ENCODE results near the gene CCDC192. TPM values are rescaled to one million over a fixed set of nuclear protein-coding genes. Genes with fewer than 3 reads are reported as not detected.
"Not testable (repeated sequence)": the region's sequence is repeated elsewhere in the genome, so short reads cannot be mapped to it uniquely, and the experiment has no call there.

CCDC192 gene
- total RNA-seq, 1 experiment from 2014 or later = 0.24 TPM

DNA sequence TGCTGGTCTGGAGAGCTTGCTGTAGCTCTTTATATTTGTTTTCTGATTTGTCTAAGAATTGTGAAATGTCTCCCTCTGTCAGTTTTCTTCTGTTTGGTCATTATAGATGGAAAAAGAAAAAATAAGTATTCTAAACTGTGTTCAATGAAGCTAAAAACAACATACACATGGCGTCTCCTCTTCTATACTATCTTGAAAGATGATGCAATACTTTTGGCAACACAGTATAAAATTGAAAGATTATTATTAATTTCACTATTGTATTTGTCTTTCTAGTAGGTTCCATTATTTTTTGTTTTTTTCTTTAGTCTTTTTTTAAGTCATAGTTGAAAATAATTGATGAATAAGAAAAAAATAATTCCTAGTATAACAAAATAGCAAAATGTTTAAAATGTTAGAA, 22.5 kb downstream of the CCDC192 start:
- H3K36me3 ChIP-seq (replicated peaks; ENCODE audit: control insufficient read depth, insufficient read depth, low read length) = no peaks in the 10 kb centered on the region

DNA sequence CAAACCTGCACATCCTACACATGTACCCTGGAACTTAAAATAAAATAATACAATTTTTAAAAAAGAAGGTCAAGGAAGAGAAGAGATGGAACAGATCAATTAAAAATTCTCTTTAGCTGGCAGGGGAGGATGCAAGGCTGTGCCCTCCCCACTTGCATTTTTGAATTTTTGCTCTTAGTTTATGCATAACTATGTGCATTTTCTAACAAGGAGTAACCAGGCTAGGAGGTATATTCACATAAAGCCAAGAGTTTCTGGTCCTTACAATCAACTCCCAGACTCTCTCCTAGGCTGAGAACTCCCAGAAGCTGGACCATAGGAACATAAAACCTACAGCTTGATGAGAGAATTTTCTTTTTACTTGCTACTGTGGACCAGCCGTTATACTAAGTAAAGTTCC, 29.8 kb downstream of the CCDC192 start:
- no peaks in the 10 kb centered on the region for H3K27me3 ChIP-seq (ENCODE audit: control insufficient read depth, insufficient read depth, low read length)
- no peaks in the 10 kb centered on the region for H3K36me3 ChIP-seq (replicated peaks; ENCODE audit: control insufficient read depth, insufficient read depth, low read length)
- no peak overlapping the region for H3K4me3 ChIP-seq (ENCODE audit: insufficient read depth, low read depth, low read length)
- DNase-seq = no peak

More for the DNA sequence above, 22.5 kb downstream of the CCDC192 start:
- Histone ChIP-seq H3K4me3 (ENCODE audit: insufficient read depth, low read depth, low read length) (no peak overlapping the region), H3K27me3 (ENCODE audit: control insufficient read depth, insufficient read depth, low read length) (no peaks in the 10 kb centered on the region)
- no peak for DNase-seq

DNA sequence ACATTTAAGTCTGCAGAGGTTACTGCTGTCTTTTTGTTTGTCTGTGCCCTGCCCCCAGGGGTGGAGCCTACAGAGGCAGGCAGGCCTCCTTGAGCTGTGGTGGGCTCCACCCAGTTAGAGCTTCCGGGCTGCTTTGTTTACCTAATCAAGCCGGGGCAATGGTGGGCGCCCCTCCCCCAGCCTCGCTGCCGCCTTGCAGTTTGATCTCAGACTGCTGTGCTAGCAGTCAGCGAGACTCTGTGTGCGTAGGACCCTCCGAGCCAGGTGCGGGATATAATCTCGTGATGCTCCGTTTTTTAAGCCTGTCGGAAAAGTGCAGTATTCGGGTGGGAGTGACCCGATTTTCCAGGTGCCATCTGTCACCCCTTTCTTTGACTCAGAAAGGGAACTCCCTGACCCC, 36.2 kb downstream of the CCDC192 start:
- H3K4me3 ChIP-seq (ENCODE audit: insufficient read depth, low read depth, low read length) = peak overlapping the region; percentile 27
- not testable (repeated sequence) for H3K36me3 ChIP-seq (replicated peaks; ENCODE audit: control insufficient read depth, insufficient read depth, low read length); DNase-seq; H3K27me3 ChIP-seq (ENCODE audit: control insufficient read depth, insufficient read depth, low read length)

DNA sequence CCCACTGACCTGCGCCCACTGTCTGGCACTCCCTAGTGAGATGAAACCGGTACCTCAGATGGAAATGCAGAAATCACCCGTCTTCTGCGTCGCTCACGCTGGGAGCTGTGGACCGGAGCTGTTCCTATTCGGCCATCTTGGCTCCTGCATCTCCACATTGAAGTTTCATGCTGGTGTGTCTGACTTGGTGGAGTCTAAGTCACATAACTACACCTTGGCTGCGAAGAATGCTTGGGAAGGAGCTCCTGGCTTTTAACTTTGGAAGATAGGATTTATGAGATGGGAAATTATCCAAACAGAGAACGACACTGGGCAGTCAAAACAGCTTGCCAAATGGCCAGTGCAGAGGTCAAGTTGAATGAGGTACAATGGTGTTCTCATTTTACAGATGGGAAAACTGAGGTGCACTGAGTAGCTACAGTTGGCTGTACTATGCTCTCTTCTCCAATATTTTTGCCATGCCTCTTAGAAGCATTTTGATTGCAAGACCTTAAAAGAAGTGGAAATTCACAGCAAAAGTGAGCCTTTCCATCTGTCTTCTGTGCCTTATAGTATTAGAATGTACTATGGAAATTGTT, 36.7 kb downstream of the CCDC192 start:
- Histone ChIP-seq H3K4me3 (ENCODE audit: insufficient read depth, low read depth, low read length) (peak overlapping the region; percentile 27), H3K27me3 (ENCODE audit: control insufficient read depth, insufficient read depth, low read length) (no peaks in the 10 kb centered on the region; the same call in 1 of the 2 replicates), H3K36me3 (replicated peaks; ENCODE audit: control insufficient read depth, insufficient read depth, low read length) (no peaks in the 10 kb centered on the region)
- DNase-seq = no peak

DNA sequence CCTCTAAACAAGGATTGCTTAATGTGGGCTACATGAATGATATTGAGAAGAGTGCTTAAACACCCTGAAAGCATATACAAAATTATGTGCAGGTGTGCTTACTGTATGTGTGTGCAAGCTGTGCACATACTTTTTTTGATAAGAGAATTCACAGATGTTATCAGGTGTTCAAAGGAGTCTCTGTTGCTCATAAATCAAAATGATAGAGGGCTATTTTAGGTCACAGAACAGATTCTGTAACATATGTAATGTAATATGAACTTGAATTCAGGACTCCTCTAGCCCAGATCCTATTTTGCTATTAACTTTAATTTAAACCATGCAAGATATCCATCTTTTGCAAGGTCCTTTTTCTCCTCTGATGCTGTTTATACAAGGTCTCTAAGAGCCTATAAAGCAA, 38.2 kb downstream of the CCDC192 start:
- no peaks in the 10 kb centered on the region for H3K36me3 ChIP-seq (replicated peaks; ENCODE audit: control insufficient read depth, insufficient read depth, low read length)
- no peak for DNase-seq

DNA sequence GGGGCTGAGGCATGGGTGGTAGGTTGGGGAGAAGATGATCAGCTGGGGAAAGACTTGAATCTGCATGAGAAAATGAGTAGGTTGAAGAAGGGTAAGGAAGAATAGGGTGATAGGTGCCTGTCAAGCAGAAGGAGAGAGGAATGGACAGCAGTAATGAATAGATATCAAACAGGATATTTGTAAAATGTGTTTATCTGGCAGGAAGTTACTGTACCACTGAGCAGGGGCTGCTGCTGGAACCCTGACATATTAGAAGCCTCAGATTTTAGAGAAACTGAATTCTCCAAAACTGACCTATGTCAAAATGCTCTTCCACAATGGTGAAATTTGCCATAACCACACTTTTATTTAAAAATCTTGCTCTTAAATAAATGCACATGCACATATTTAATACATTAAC, 41.0 kb downstream of the CCDC192 start:
- no peaks in the 10 kb centered on the region; the same call in 1 of the 2 replicates for H3K27me3 ChIP-seq (ENCODE audit: control insufficient read depth, insufficient read depth, low read length)
- DNase-seq = no peak
- no peaks in the 10 kb centered on the region for H3K36me3 ChIP-seq (replicated peaks; ENCODE audit: control insufficient read depth, insufficient read depth, low read length)
- no peak overlapping the region for H3K4me3 ChIP-seq (ENCODE audit: insufficient read depth, low read depth, low read length)

More for the DNA sequence above, 38.2 kb downstream of the CCDC192 start:
- no peaks in the 10 kb centered on the region; the same call in 1 of the 2 replicates for H3K27me3 ChIP-seq (ENCODE audit: control insufficient read depth, insufficient read depth, low read length)
- H3K4me3 ChIP-seq (ENCODE audit: insufficient read depth, low read depth, low read length) = no peak overlapping the region

DNA sequence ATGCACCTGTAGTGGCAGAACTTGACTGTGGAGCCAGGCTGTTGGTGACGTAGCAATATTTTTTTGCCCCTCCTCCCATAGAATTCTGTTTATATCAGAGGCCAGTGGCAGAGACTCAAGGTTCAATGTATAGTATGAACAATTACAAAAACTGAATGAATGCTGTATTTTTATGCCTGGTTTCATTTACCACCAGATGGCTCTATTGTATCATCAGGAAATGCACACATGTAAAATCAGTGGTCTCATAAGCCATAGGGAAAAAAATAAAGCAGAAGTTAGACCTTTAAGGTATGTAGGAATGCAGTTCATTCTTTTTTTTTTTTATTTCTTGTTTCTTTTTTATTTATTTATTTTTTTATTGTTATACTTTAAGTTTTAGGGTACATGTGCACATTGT, 43.6 kb downstream of the CCDC192 start:
- no peak for DNase-seq
- H3K36me3 ChIP-seq (replicated peaks; ENCODE audit: control insufficient read depth, insufficient read depth, low read length) = no peaks in the 10 kb centered on the region

DNA sequence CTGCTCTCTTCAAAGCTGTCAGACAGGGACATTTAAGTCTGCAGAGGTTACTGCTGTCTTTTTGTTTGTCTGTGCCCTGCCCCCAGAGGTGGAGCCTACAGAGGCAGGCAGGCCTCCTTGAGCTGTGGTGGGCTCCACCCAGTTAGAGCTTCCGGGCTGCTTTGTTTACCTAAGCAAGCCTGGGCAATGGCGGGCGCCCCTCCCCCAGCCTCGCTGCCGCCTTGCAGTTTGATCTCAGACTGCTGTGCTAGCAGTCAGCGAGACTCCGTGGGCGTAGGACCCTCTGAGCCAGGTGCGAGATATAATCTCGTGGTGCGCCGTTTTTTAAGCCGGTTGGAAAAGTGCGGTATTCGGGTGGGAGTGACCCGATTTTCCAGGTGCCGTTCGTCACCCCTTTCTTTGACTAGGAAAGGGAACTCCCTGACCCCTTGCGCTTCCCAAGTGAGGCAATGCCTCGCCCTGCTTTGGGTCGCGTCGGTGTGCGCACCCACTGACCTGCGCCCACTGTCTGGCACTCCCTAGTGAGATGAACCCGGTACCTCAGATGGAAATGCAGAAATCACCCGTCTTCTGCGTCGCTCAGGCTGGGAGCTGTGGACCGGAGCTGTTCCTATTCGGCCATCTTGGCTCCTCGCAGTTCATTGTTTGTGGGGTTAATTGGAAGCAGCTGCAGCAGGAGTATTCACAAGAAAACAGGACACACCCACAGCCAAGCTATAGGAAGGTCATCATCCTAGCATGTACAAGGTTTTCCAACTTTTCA, 49.5 kb downstream of the CCDC192 start:
- not testable (repeated sequence) for DNase-seq; H3K36me3 ChIP-seq (replicated peaks; ENCODE audit: control insufficient read depth, insufficient read depth, low read length); H3K27me3 ChIP-seq (ENCODE audit: control insufficient read depth, insufficient read depth, low read length)
- H3K4me3 ChIP-seq (ENCODE audit: insufficient read depth, low read depth, low read length) = peak overlapping the region; percentile 27

More for the DNA sequence above, 43.6 kb downstream of the CCDC192 start:
- H3K27me3 ChIP-seq (ENCODE audit: control insufficient read depth, insufficient read depth, low read length) = no peaks in the 10 kb centered on the region
- no peak overlapping the region for H3K4me3 ChIP-seq (ENCODE audit: insufficient read depth, low read depth, low read length)

DNA sequence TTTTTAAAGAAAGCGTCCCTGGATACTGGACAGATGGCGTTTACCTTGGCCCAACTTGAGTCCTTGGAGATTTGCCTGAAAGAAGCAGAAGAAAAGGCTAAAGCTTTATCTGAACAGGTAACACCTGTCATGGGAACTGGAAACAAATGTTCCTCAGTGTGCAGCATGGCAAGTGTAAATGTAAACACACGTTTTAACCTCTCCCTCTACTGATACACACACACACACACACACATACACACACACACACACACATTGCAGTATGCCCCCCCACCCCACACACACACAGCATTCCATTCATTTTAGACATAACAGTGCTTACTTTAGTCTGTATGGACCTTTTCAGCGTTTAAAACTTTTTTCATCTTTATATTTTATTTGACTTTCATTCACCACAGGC, 51.1 kb downstream of the CCDC192 start:
- no peaks in the 10 kb centered on the region for H3K36me3 ChIP-seq (replicated peaks; ENCODE audit: control insufficient read depth, insufficient read depth, low read length)

DNA sequence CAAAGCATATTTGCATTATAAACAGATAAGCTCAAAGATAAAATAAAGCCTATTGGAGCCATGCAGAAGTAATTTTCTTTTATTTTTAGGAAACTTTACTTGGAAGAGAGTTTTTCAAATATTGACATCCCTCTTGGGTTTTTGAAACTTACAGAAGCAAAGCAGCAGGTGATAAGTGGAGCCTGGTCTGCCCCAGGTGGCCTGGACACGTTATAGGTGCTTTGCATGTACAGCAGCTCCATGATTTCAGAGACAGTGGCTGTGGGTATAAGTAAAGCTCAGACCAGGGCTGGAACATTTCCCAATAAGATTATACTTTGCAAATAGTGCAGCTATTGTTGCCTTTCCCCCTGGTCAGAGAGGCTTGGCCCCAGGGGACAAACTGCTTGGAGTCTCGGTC, 51.5 kb downstream of the CCDC192 start:
- no peak for DNase-seq
- no peak overlapping the region for H3K4me3 ChIP-seq (ENCODE audit: insufficient read depth, low read depth, low read length)
- H3K27me3 ChIP-seq (ENCODE audit: control insufficient read depth, insufficient read depth, low read length) = no peaks in the 10 kb centered on the region
- H3K36me3 ChIP-seq (replicated peaks; ENCODE audit: control insufficient read depth, insufficient read depth, low read length) = no peaks in the 10 kb centered on the region

More for the DNA sequence above, 51.1 kb downstream of the CCDC192 start:
- Histone ChIP-seq H3K4me3 (ENCODE audit: insufficient read depth, low read depth, low read length) (no peak overlapping the region), H3K27me3 (ENCODE audit: control insufficient read depth, insufficient read depth, low read length) (no peaks in the 10 kb centered on the region)
- no peak for DNase-seq

DNA sequence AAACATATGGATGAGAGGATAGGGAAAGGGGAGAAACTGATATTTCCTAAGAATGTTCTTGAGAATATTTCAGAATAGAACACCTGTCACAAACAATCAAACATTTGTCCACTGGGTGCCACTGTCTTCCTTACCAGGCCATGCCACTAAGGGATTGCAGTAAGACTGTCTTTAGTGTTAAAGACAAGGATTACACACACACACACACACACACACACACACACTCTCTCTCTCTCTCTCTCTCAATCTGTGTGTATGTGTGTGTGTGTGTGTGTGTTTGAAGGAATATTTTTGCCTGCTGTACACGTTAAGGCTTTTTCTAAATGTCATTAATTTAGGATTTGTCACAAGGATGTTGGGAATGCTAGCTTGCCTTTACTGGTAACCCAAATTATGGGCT, 54.4 kb downstream of the CCDC192 start:
- Histone ChIP-seq H3K4me3 (ENCODE audit: insufficient read depth, low read depth, low read length) (no peak overlapping the region), H3K36me3 (replicated peaks; ENCODE audit: control insufficient read depth, insufficient read depth, low read length) (no peaks in the 10 kb centered on the region), H3K27me3 (ENCODE audit: control insufficient read depth, insufficient read depth, low read length) (no peaks in the 10 kb centered on the region)
- peak; percentile 43 for DNase-seq

DNA sequence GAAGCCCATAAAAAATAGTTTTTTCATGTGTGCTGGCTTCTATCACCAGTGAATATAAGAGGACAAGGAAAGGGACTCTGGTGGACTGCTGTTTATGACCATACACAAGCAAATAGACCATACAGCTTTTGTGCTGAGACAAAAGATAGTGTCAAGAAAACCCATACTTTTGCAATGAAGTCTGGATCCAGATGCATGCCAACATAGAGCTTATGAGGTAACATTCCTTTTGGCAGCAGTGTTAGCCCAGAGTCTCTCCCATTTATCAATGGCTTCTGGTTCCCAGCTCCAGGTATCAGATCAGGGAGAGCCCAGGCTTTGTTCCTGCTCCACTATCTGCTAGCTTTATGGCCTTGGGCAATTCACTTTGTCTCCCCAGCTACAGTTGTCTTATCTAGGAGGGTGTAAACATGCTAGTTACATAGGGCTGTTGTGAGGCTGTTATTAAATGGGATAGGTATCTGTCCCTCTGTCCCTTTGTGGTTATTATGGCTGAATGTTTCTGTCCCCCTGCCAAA, 55.6 kb downstream of the CCDC192 start:
- DNase-seq = no peak
- Histone ChIP-seq H3K4me3 (ENCODE audit: insufficient read depth, low read depth, low read length) (no peak overlapping the region), H3K27me3 (ENCODE audit: control insufficient read depth, insufficient read depth, low read length) (no peaks in the 10 kb centered on the region), H3K36me3 (replicated peaks; ENCODE audit: control insufficient read depth, insufficient read depth, low read length) (no peaks in the 10 kb centered on the region)

DNA sequence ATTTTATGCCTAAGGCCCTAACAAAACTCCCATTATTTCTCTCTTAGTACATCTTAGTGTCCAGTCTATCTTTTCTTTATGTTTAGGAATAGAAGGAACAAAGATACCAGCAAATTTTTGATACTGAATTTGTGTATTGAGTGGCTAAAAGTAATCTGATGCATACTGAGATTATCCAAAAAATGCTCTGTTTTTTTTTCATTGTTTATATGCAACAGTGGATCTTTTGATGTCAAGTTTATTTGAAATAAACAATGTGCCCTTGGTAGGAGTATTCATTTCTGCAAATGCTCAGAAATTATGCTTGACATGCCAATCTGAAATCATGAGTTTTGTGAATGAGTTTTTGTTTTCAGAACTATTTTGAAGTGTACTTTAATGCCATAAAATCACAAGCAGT, 58.7 kb downstream of the CCDC192 start:
- Histone ChIP-seq H3K36me3 (replicated peaks; ENCODE audit: control insufficient read depth, insufficient read depth, low read length) (no peaks in the 10 kb centered on the region), H3K27me3 (ENCODE audit: control insufficient read depth, insufficient read depth, low read length) (no peaks in the 10 kb centered on the region), H3K4me3 (ENCODE audit: insufficient read depth, low read depth, low read length) (no peak overlapping the region)
- no peak for DNase-seq

DNA sequence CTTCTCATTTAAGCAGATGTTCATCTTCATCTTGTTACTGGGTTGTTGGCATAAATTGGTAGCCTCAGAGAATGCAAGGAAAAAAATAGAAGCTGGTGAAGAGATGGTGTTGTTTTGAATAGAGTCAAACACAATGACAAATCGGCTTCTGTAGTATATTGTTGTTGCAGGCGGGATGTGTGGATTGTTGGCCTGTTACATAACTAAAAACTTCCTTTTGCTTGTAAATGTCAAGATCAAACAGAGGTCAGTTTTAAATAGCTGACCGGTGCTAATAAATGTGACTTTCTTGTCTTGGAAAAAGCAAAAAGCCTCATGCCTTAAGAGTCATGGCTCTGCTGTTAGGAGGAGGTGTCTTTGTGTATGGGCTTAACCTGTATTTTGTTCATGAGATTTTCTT, 59.2 kb downstream of the CCDC192 start:
- no peak overlapping the region for H3K4me3 ChIP-seq (ENCODE audit: insufficient read depth, low read depth, low read length)
- no peaks in the 10 kb centered on the region for H3K36me3 ChIP-seq (replicated peaks; ENCODE audit: control insufficient read depth, insufficient read depth, low read length)
- no peaks in the 10 kb centered on the region for H3K27me3 ChIP-seq (ENCODE audit: control insufficient read depth, insufficient read depth, low read length)
- DNase-seq = no peak

DNA sequence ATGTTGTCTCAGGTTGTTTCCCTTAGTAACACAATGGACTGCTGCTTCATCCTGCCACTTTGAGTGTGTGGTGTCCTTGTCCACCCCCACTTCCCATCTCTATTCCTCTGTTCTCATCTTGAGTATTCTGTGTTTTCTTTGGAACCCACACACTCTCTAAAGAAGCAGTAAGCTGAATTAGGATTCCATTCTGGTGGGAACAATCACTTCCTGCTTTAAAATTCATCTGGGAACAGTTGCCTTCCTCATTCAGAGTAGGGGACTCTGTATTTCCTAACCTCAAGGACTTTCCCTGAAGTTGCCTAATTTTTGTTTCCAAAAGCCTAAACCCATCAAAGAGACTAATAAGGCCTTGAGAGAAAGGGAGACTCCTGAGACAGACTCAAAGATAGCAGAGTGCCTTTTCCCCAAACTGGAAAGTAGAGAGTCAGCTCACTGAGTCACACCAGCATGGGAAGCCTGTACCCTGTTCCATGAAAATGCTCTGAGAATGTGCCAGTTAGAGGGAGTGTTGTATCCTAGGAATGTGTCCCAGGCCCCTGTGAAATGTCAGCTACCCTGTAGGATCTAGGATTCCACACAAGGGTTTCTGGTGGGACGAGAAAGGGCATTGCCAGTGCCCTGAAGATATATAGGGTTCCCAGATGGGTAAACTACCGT, 63.6 kb downstream of the CCDC192 start:
- H3K27me3 ChIP-seq (ENCODE audit: control insufficient read depth, insufficient read depth, low read length) = no peaks in the 10 kb centered on the region
- no peaks in the 10 kb centered on the region for H3K36me3 ChIP-seq (replicated peaks; ENCODE audit: control insufficient read depth, insufficient read depth, low read length)
- no peak for DNase-seq
- no peak overlapping the region for H3K4me3 ChIP-seq (ENCODE audit: insufficient read depth, low read depth, low read length)
